NCI-H2107 treated with DMSO at 0.1 percent for 48 hours (cell line): Measurements from ENCODE around the gene MACROD2.

Experiments used
- DNase-seq: peaks from one replicate; lab custom pipeline; 2025; ENCODE audit not compliant: unreplicated experiment; lab: John Stamatoyannopoulos, UW

Gene MACROD2

GRCh38 chr20:14510341-14510740 is 515.0 kb downstream of the MACROD2 start:
- no peak for DNase-seq

- no peak for DNase-seq
Measured at GRCh38 chr20:14512839-14513238, 517.5 kb downstream of the MACROD2 start.

- DNase-seq: no peak
Measured at GRCh38 chr20:14518648-14519047, 523.3 kb downstream of the MACROD2 start.

- DNase-seq: no peak
Measured at GRCh38 chr20:14521016-14521415, 525.7 kb downstream of the MACROD2 start.

GRCh38 chr20:14521436-14521835 is 526.1 kb downstream of the MACROD2 start:
- DNase-seq: no peak

GRCh38 chr20:14522595-14522994 is 527.3 kb downstream of the MACROD2 start:
- DNase-seq: no peak

- no peak for DNase-seq
Measured at GRCh38 chr20:14523090-14523489, 527.8 kb downstream of the MACROD2 start.

GRCh38 chr20:14525426-14525825 is 530.1 kb downstream of the MACROD2 start:
- no peak for DNase-seq

- DNase-seq: no peak
Measured at GRCh38 chr20:14526891-14527290, 531.6 kb downstream of the MACROD2 start.

GRCh38 chr20:14531786-14532185 is 536.5 kb downstream of the MACROD2 start:
- no peak for DNase-seq

- no peak for DNase-seq
Measured at GRCh38 chr20:14536738-14537137, 541.4 kb downstream of the MACROD2 start.

- DNase-seq: no peak
Measured at GRCh38 chr20:14538433-14538832, 543.1 kb downstream of the MACROD2 start.

- no peak for DNase-seq
Measured at GRCh38 chr20:14543040-14543439, 547.7 kb downstream of the MACROD2 start.

- no peak for DNase-seq
Measured at GRCh38 chr20:14544688-14545087, 549.4 kb downstream of the MACROD2 start.

GRCh38 chr20:14550655-14551054 is 555.3 kb downstream of the MACROD2 start:
- DNase-seq: no peak

- DNase-seq: no peak
Measured at GRCh38 chr20:14553774-14554534, 558.6 kb downstream of the MACROD2 start.

GRCh38 chr20:14555676-14556075 is 560.4 kb downstream of the MACROD2 start:
- no peak for DNase-seq

GRCh38 chr20:14556206-14556605 is 560.9 kb downstream of the MACROD2 start:
- DNase-seq: no peak

- no peak for DNase-seq
Measured at GRCh38 chr20:14559612-14560011, 564.3 kb downstream of the MACROD2 start.

- no peak for DNase-seq
Measured at GRCh38 chr20:14561741-14562221, 566.5 kb downstream of the MACROD2 start.

- no peak for DNase-seq
Measured at GRCh38 chr20:14562981-14563380, 567.7 kb downstream of the MACROD2 start.

- no peak for DNase-seq
Measured at GRCh38 chr20:14566505-14566904, 571.2 kb downstream of the MACROD2 start.

- no peak for DNase-seq
Measured at GRCh38 chr20:14568225-14568624, 572.9 kb downstream of the MACROD2 start.
